ENCODE results near the gene LCMT1. TPM values are rescaled to one million over a fixed set of nuclear protein-coding genes. Genes with fewer than 3 reads are reported as not detected.

LCMT1 gene
- total and polyA plus RNA-seq, 2 of the 4 experiments (the other 2 are of a cell fraction): 33.1 to 60.4 TPM

DNA sequence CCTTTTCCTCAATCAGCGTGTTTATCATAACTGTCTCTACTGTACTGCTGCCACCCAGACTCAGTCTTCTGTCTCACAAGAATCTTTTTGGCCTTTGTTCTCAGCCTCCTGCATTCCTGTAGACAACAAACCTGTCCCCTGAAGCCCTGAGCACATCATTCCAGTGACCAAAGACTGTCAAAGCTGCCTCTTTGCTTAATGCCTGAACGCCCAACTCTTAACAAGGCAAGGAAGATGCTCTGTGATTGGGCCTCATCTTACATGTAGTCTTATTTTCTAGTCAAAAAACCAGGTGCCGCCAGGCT is 75.9 kb downstream of the LCMT1 start:
- ATAC-seq (ENCODE audit: low read depth) (no peak), DNase-seq (no peak)
- dilution Hi-C loops (cut with HindIII; ENCODE audit: low sequenced_read_pairs, unreplicated experiment) (no loop called here), intact Hi-C loops (cut with micrococcal nuclease) (no loop called here), in situ Hi-C loops (cut with MboI; ENCODE audit: low sequenced_read_pairs) (no loop called here)
- no peaks in the 10 kb centered on the region for H4K20me1 ChIP-seq (ENCODE audit: insufficient read depth, low read length)
- no TSS peak for BruUV-seq (replicated peaks)
- no peaks in the 10 kb centered on the region for H3K27me3 ChIP-seq (ENCODE audit: control insufficient read depth, insufficient read depth, low read length)
- H3K23ac ChIP-seq (ENCODE audit: low read depth, low read length): no peak overlapping the region
- H2BK20ac ChIP-seq (ENCODE audit: low read depth, low read length): no peak overlapping the region
- ChIA-PET CTCF (interaction anchor here (0.7 kb wide), 1 partner anchor 38 kb away, joined by 3 read pairs; no protein-coding TSS in a partner anchor), POLR2A (ENCODE audit: unreplicated experiment) (interaction anchor here (0.6 kb wide), 1 partner anchor 17 kb away, joined by 3 read pairs; no protein-coding TSS in a partner anchor)
- H2AK9ac ChIP-seq (replicated peaks; ENCODE audit: low read depth, low read length, poor library complexity): no peak overlapping the region
- H4K5ac ChIP-seq (ENCODE audit: low read depth, low read length): no peak overlapping the region
- no peak overlapping the region for H2AFZ ChIP-seq (replicated peaks; ENCODE audit: low read length, poor library complexity)
- H3K36me3 ChIP-seq (ENCODE audit: control insufficient read depth, insufficient read depth, low read length): no peaks in the 10 kb centered on the region
- no peak overlapping the region for H3K9ac ChIP-seq (ENCODE audit: low read depth, low read length)
- no peaks in the 10 kb centered on the region for H3K4me1 ChIP-seq (ENCODE audit: control insufficient read depth, insufficient read depth, low read length)
- H3K18ac ChIP-seq (ENCODE audit: low read depth, low read length): no peak overlapping the region
- no peak overlapping the region for H4K8ac ChIP-seq (ENCODE audit: low read depth in 2 of 2, low read length in 2 of 2)
- no peak overlapping the region for H3K4me2 ChIP-seq (ENCODE audit: low read depth, low read length)
- no peak overlapping the region for H2BK120ac ChIP-seq (ENCODE audit: low read depth, low read length)
- WGBS, 2 experiments (ENCODE audit: extremely low coverage in 2 of 2, insufficient read length in 1 of 2): 88% methylated on average over 3 of the region's 3 CpGs; no CpG with 5 or more reads in 1 of the 2 experiments
- no peak overlapping the region for H3K27ac ChIP-seq (ENCODE audit: insufficient read depth, low read length)
- no peak overlapping the region for H3K4ac ChIP-seq (ENCODE audit: low read depth, low read length)
- no peak overlapping the region for H2BK5ac ChIP-seq (ENCODE audit: low read depth, low read length, poor library complexity, severe bottlenecking)
- H4K91ac ChIP-seq (ENCODE audit: insufficient read depth, low read depth, low read length): no peak overlapping the region
- no peak overlapping the region for H3K4me3 ChIP-seq (ENCODE audit: insufficient read depth, low read depth, low read length)
- no peak overlapping the region for H3K56ac ChIP-seq (ENCODE audit: extremely low read depth, insufficient read depth, low read length)
- H3K14ac ChIP-seq (replicated peaks; ENCODE audit: low read depth, low read length): no peak overlapping the region
- no peak overlapping the region for H2BK15ac ChIP-seq (ENCODE audit: low read depth, low read length)
- peaks cover 5% of the 10 kb centered on the region; the same call in 1 of the 2 replicates for H3K9me1 ChIP-seq (ENCODE audit: insufficient read depth, low read length)
- no peak overlapping the region for H2AK5ac ChIP-seq (ENCODE audit: low read depth, low read length)
- no peaks in the 10 kb centered on the region for H3K79me1 ChIP-seq (ENCODE audit: low read depth in 1 of 2, low read length in 2 of 2)
- TF ChIP-seq SMC3 (IDR thresholded peaks at IDR 0.05; ENCODE audit: low read depth, low read length) (no peak), POLR2A (IDR thresholded peaks at IDR 0.05; ENCODE audit: low read depth, low read length) (no peak), RFX5 (IDR thresholded peaks at IDR 0.05; ENCODE audit: low read depth, low read length) (no peak), NFE2L2 (IDR thresholded peaks at IDR 0.05; ENCODE audit: low read depth, low read length) (no peak), MAFK (IDR thresholded peaks at IDR 0.05; ENCODE audit: low read depth, low read length) (no peak), BHLHE40 (IDR thresholded peaks at IDR 0.05; ENCODE audit: low read depth, low read length) (no peak), RCOR1 (IDR thresholded peaks at IDR 0.05; ENCODE audit: insufficient replicate concordance, low read length) (no peak), MXI1 (IDR thresholded peaks at IDR 0.05; ENCODE audit: borderline replicate concordance, low read depth, low read length) (no peak), FOS (IDR thresholded peaks at IDR 0.05; ENCODE audit: low read depth, low read length) (no peak), MAZ (IDR thresholded peaks at IDR 0.05; ENCODE audit: borderline replicate concordance, low read depth, low read length) (no peak), CHD1 (IDR thresholded peaks at IDR 0.05; ENCODE audit: low read depth, low read length) (no peak), RAD21 (IDR thresholded peaks at IDR 0.05; ENCODE audit: low read length) (no peak), CEBPB (IDR thresholded peaks at IDR 0.05; ENCODE audit: low read depth, low read length) (no peak)
- TF ChIP-seq, protein P1, sequence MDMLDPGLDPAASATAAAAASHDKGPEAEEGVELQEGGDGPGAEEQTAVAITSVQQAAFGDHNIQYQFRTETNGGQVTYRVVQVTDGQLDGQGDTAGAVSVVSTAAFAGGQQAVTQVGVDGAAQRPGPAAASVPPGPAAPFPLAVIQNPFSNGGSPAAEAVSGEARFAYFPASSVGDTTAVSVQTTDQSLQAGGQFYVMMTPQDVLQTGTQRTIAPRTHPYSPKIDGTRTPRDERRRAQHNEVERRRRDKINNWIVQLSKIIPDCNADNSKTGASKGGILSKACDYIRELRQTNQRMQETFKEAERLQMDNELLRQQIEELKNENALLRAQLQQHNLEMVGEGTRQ (IDR thresholded peaks at IDR 0.05; ENCODE audit: low read depth, low read length): no peak
- TF ChIP-seq, protein P2, sequence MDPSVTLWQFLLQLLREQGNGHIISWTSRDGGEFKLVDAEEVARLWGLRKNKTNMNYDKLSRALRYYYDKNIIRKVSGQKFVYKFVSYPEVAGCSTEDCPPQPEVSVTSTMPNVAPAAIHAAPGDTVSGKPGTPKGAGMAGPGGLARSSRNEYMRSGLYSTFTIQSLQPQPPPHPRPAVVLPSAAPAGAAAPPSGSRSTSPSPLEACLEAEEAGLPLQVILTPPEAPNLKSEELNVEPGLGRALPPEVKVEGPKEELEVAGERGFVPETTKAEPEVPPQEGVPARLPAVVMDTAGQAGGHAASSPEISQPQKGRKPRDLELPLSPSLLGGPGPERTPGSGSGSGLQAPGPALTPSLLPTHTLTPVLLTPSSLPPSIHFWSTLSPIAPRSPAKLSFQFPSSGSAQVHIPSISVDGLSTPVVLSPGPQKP (IDR thresholded peaks at IDR 0.05; ENCODE audit: borderline replicate concordance, low read depth, low read length): no peak
- TF ChIP-seq, protein P3, sequence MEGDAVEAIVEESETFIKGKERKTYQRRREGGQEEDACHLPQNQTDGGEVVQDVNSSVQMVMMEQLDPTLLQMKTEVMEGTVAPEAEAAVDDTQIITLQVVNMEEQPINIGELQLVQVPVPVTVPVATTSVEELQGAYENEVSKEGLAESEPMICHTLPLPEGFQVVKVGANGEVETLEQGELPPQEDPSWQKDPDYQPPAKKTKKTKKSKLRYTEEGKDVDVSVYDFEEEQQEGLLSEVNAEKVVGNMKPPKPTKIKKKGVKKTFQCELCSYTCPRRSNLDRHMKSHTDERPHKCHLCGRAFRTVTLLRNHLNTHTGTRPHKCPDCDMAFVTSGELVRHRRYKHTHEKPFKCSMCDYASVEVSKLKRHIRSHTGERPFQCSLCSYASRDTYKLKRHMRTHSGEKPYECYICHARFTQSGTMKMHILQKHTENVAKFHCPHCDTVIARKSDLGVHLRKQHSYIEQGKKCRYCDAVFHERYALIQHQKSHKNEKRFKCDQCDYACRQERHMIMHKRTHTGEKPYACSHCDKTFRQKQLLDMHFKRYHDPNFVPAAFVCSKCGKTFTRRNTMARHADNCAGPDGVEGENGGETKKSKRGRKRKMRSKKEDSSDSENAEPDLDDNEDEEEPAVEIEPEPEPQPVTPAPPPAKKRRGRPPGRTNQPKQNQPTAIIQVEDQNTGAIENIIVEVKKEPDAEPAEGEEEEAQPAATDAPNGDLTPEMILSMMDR (conservative IDR thresholded peaks at IDR 0.05; ENCODE audit: low read depth, low read length): no peak
- no peaks in the 10 kb centered on the region for H3K9me3 ChIP-seq (ENCODE audit: control insufficient read depth, insufficient read depth, low read length)

All from IMR-90 (cell line).